ENCODE data around the gene MACROD1. TPM values are rescaled to one million over a fixed set of nuclear protein-coding genes. Genes with fewer than 3 reads are reported as not detected.
A peak's percentile ranks its signal among the peaks of the same experiment; 100 is the strongest.

Gene MACROD1
- total and polyA plus RNA-seq, 2 of the 13 experiments (the other 11 are each of a cell fraction or from before 2014, with no cell fraction given), result 23.1 to 34.5 TPM

GRCh38 chr11:64019106-64020037 is 146.5 kb downstream of the MACROD1 start:
- H3K4me2 ChIP-seq (ENCODE audit: low read depth, low read length), result no peak overlapping the region
- peak; percentile 16; the same call in 1 of the 3 replicates for ATAC-seq
- no peaks in the 10 kb centered on the region for H3K27me3 ChIP-seq (ENCODE audit: control insufficient read depth in 1 of 2, insufficient read depth in 2 of 2, low read length in 2 of 2)
- no peak overlapping the region for H3K4me3 ChIP-seq (replicated peaks in 1 of 3; ENCODE audit: insufficient read depth in 1 of 3, low read depth in 2 of 3, low read length in 3 of 3)
- no peaks in the 10 kb centered on the region for H3K36me3 ChIP-seq (replicated peaks in 1 of 2; ENCODE audit: control insufficient read depth in 1 of 2, insufficient read depth in 2 of 2, low read length in 2 of 2)
- no peak for DNase-seq (ENCODE audit: low spot score)
- no peak overlapping the region for H3K27ac ChIP-seq (ENCODE audit: extremely low read length, insufficient read depth, low read length)
- WGBS (ENCODE audit: low lambda C conversion rate), result 71% methylated on average over 16 of the region's 27 CpGs
- peaks cover 15% of the 10 kb centered on the region for H3K4me1 ChIP-seq (ENCODE audit: insufficient read depth, low read length)
- POLR2A ChIA-PET, result no interaction called here
- CTCF ChIA-PET (ENCODE audit: low intra/inter-chr PET ratio, low total read pairs), result no interaction called here
- no peak for FAIRE-seq
- in situ Hi-C loops (cut with HindIII; ENCODE audit: extremely low pct_ligation_motif_present, low pct_unique_long_range_greater_than_20kb) (no loop called here), intact Hi-C loops (cut with micrococcal nuclease; ENCODE audit: unreplicated experiment) (no loop called here)
- H3K9ac ChIP-seq (ENCODE audit: insufficient read depth, low read depth, low read length), result no peak overlapping the region
- no peak overlapping the region for H2AFZ ChIP-seq (ENCODE audit: low read length)
- peaks cover 11% of the 10 kb centered on the region; the same call in 1 of the 2 replicates for H4K20me1 ChIP-seq (ENCODE audit: insufficient read depth, low read length)
- no peaks in the 10 kb centered on the region for H3K9me3 ChIP-seq (ENCODE audit: low read length)
- H3K79me2 ChIP-seq (ENCODE audit: insufficient read depth, low read length), result no peaks in the 10 kb centered on the region
- no TSS peak for BruUV-seq (replicated peaks)
- TF ChIP-seq ZNF766 (CRISPR knock-in tag; IDR thresholded peaks at IDR 0.05; ENCODE audit: borderline replicate concordance) (no peak), FUBP1 (CRISPR knock-in tag; IDR thresholded peaks at IDR 0.05; ENCODE audit: borderline replicate concordance) (no peak), ARID4A (CRISPR knock-in tag; IDR thresholded peaks at IDR 0.05; ENCODE audit: borderline replicate concordance) (no peak), AHR (CRISPR knock-in tag; IDR thresholded peaks at IDR 0.05) (no peak), ZNF792 (CRISPR knock-in tag; IDR thresholded peaks at IDR 0.05) (no peak), ZNF512 (CRISPR knock-in tag; IDR thresholded peaks at IDR 0.05) (no peak), FOXO4 (CRISPR knock-in tag; conservative IDR thresholded peaks at IDR 0.05) (no peak), HOXD1 (CRISPR knock-in tag; IDR thresholded peaks at IDR 0.05) (no peak), GPN1 (CRISPR knock-in tag; IDR thresholded peaks at IDR 0.05; ENCODE audit: borderline replicate concordance) (no peak), KLF15 (CRISPR knock-in tag; IDR thresholded peaks at IDR 0.05; ENCODE audit: borderline replicate concordance) (no peak), MED13 (CRISPR knock-in tag; IDR thresholded peaks at IDR 0.05) (no peak), ZNF468 (CRISPR knock-in tag; IDR thresholded peaks at IDR 0.05) (no peak), SRF (IDR thresholded peaks at IDR 0.05; ENCODE audit: low read depth, low read length) (no peak)

Measured in HepG2 (cell line).